HG03060 (cell line): Measurements from ENCODE around the gene ANKRD34A.

Experiments
- ATAC-seq: cut with Tn5 transposase; IDR thresholded peaks from one replicate; pipeline ENCODE4 v1.9.1; 2021; ENCODE audit warnings: low read depth, moderate number of reproducible peaks; ENCODE audit not compliant: unreplicated experiment

Gene ANKRD34A

DNA sequence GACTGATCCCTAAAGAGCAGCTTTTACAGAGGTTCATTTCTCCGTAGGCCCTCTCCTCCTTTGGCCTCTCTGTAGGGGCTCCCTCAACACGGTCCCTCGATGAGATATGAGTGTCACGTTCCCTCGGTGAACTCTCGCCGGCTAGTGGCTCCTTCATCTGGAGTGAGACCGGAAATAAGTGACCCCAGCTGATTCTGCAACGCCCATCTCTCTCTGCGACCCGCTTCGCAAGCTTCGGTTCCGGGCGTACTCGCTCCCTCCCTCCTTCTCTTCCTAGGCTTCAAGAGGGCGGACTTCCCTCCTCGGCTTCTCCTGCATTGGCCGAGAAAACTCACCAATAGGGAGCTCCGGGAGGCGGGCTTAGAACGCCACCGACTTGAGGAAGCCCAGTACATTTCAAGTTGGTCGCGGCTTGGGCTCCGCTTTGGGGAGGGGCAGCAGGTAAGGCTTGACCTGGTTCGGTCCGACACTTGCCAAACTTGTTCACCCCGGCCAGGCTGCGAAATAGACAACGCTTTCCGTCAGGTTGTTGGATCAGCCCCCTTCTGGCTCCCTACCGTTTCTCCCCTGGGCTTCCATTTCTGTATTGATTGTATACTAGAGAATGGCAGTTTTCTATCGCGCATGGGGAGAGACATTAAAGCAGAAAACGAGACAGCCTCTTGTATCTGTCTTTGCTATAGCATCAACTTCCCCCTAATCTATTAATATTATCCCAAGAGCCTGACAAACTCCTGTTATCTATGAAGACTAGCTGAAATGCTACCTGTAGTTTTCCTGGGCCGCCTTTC is at the start of gene ANKRD34A, which contains the start of gene POLR3GL:
ANKRD34A (minus strand) TSS at position 248 of the 791 bp plus-strand sequence. CDS start 2,816 bp downstream, outside the sequence.
POLR3GL (plus strand) TSS at position 363 of the 791 bp plus-strand sequence. CDS start 10,176 bp downstream, outside the sequence.
- peak; percentile 61 for ATAC-seq

DNA sequence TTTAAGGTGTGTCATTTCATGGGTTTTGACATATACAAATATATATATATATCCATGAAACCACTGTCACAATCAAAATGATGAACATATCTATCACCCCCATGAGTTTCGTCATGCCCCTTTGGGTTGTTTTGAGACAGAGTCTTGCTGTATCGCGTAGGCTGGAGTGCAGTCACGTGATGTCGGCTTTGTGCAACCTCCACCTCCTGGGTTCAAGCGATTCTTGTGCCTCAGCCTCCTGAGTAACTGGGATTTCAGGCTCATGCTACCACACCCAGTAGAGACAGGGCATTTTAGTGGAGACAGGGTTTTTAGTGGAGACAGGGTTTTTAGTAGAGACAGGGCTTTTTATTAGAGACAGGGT is 49.2 kb upstream of the ANKRD34A start:
- ATAC-seq: no peak

DNA sequence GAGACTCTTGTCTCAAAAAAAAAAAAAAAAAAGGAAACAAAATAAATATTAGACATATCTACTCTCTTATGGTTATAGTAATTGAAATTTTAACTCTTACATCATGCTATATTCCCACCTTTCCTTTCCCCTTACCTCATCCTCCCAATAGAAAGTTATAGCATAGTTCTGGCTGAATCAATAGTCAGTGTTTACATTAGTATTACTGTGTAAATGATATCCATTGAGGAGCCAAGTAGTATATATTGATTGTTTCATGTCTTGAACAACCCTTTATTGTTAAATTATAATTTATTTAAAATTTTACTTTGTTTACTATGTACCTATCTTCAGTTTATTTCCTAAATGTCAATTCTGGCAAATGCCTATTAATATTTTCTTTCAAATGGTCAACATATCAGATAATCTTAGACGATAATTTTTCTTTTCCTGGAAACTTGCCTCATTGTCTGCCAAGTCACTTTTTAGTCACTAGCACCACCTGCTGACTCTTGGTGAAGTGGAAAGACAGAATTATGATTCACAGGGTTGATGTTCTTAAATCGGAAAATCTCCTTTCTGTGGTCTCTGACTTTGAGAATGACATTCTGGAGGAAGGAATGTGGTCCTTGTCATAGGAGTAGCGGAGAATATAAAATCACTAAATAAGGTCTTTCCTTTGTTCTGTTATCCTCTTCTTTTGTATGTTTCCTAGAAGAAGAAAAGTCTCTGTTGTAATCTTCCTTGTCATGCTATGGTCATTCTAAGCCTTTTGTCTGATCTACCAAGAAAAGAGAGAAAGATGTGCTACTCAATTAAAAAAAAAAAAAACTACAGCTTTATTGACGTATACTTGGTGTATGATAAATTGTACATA is 48.6 kb upstream of the ANKRD34A start:
- ATAC-seq: no peak

DNA sequence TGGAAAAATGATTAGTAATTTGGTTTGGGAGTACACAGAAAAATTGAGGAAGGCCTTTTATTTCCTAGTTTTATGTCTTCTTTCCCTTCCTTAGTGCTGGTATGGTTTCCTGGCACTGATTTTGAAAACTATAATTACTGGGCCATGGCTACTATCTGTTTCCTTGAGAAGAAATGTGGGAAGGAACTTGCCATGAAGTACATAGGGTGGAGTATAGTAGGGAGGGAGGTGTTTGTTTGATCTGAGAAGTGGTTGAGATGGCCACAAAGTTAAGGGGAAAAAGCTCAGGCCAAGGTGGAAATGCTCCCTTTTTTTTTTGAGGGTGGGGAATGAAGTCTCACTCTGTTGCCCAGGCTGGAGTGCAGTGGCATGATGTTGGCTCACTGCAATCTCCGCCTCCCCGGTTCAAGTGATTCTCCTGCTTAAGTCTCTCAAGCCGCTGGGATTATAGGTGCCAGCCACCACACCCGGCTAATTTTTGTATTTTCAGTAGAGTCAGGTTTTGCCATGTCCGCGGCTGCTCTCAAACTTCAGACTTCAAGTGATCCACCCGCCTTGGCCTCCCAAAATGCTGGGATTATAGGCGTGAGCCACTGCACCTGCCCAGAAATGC is 45.9 kb upstream of the ANKRD34A start:
- no peak for ATAC-seq

DNA sequence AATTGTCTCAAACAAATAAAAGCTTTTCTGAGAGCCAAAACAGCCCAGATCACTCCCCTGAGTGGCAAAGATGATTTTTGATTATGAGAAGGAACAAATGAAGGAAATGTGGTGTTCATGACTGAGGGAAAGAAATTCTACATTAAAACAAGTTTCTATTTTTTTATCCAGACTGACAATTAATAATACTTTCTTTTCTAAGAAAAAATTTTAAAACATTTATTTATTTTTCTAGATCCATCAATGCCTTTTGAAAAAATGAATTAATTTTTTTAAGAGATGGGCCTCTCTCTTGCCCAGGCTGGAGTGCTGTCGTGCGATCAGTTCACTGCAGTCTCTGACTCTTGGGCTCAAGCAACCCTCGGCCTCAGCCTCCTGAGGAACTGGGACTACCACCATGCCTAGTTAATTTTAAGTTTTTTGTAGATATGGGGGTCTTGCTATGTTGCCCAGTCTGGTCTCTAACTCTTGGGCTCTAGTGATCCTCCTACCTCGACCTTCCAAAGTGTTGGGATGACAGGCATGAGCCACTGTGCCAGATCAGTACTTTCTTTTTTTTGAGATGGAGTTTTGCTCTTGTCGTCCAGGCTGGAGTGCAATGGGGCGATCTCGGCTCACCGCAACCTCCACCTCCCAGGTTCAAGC is 43.2 kb upstream of the ANKRD34A start:
- no peak for ATAC-seq

DNA sequence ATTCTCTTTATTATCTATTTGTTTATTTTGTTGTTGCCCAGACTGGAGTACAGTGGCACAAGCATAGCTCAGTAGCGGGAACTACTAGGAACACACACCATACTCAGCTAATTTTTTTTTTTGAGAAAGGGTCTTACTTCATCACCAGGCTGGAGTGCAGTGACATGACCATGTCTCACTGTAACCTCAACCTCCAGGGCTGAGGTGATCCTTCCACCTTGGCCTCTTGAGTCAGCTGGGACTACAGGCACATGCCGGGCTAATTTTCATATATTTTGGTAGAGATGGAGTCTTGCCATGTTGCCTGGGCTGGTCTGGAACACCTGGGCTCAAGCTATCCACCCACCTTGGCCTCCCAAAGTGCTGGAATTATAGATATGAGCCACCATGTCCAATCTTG is 37.3 kb upstream of the ANKRD34A start:
- no peak for ATAC-seq

DNA sequence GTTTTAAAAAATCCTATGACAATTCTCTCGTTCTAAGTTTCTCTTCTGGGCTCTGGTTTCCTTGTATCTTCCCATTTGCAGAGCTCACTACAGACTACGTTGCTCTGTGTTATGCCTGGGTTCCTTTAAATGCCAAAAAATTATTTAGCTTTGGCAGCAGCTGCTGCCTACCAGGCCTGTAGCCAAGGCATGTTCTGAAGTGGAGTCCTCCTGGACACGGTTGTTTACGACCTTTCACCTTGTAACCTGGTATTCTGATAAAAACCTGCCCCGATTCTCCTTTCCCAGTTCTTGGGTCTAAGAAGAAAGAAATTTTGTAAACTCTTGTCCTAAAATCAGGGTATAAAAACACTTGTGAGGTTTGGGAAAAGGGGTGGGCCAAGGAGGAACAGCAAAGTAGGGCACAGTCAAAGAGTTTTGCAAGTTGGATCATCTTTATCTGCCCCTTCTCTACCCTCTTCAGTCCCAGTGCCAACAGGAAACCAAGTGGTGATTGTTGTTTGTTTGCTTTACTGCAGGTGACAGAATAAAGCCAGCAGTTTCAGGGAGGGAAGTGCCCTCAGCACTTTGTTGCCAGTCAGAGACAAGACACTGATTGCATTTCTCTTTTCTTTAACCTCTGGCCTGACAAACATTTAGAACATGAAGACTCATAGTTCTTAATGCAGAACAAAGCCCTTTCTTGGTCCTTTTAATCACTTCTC is 35.1 kb upstream of the ANKRD34A start:
- ATAC-seq: no peak

DNA sequence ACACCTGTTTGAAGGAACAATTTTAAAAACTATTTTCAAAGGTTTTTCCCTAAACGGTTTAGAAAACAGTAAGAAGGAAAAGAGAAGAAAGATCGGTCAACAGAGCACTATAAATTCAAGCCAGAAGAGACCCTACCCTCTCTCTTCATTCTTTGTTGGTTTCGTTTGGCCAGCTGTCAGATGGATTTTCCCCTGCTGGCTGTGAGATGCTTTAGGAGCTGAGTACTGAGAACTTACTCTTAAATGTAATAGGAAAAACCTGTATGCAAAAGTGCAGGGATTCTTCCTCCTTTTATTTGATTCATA is 33.3 kb upstream of the ANKRD34A start:
- ATAC-seq: no peak

DNA sequence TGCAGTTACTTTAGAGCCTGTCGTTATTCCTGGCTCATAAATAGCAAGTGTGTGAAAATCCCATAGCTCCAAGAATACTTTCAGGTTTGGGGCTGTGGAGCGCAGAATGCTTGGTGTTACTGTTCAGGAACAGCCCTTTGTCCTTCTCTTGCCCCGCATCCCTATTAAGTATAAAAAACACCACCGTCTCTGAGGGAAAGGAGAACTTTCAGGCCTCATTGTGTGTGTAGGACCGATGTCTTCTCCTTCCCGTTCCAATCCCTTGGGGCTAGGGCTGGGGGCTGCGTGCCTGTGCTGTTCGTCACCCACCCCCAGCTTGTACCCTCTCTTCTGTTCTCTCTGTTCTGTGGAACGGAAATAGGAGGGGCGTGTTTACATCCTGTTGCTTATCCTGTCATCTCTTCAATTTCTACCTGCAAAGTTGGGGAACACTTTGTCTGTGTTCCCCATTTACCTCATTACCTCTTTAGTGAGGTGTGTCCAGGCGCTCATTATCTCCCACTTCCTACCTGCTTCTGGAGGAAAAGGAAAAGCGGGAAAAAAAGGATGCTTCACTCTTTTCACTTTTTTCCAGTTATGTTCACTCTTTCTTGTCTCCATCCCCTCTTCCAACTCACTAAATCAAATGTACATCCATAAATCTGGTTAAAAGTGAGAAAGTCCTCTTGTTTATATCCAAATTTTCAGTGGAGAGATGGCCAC is 32.8 kb upstream of the ANKRD34A start:
- no peak for ATAC-seq

DNA sequence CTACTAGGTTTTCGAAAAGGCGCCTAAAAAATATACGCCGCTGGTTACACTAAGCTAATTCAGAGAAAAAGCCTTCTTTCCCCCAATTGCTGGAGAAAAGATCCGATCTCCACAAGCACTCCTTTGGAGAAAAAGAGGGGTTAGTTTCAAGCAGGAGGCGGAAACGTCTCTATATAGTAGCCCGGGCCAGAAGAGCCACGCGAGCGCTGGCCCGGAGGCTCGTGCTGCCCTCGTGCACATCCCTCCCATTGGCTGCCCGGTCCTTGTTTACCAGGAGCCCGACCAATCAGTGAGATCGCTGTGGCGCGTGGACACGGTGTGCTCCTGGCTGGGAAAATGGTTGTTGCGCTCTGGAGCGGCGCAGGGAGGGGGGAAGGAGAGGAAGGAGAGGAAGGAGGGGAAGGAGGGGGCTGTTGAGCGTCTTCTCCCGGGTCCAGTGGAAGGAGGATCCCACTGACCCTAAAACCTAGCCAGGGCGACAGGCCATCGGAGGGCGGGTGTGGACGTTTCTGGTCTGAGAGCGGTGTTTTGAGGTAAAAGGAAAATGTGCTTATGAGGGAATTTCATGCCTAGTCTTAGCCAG is 32.1 kb upstream of the ANKRD34A start, which contains the start of gene TXNIP:
TXNIP (minus strand) TSS at position 147 of the 583 bp plus-strand sequence. CDS start 313 bp downstream, outside the sequence.
- peak; percentile 85 for ATAC-seq

DNA sequence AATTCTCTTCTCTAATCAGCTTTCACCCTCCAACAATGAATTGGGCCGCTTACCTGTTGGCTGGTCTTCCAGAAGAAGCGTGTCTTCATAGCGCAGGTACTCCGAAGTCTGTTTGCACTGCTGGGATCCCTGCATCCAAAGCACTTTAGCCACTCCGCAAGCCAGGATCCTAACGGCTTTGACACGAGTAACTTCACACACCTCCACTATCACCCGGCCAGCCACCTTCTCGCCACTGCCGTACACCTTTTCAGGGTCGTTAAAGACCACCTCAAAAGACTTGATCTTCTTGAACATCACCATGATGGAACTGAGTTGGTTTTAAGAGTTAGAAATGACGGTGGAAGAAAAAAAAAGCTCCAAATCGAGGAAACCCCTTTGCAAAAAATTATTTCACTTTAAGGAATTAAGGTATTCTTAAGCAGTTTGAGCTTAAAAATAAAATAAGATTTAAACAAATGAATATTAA is 31.6 kb upstream of the ANKRD34A start:
- no peak for ATAC-seq

DNA sequence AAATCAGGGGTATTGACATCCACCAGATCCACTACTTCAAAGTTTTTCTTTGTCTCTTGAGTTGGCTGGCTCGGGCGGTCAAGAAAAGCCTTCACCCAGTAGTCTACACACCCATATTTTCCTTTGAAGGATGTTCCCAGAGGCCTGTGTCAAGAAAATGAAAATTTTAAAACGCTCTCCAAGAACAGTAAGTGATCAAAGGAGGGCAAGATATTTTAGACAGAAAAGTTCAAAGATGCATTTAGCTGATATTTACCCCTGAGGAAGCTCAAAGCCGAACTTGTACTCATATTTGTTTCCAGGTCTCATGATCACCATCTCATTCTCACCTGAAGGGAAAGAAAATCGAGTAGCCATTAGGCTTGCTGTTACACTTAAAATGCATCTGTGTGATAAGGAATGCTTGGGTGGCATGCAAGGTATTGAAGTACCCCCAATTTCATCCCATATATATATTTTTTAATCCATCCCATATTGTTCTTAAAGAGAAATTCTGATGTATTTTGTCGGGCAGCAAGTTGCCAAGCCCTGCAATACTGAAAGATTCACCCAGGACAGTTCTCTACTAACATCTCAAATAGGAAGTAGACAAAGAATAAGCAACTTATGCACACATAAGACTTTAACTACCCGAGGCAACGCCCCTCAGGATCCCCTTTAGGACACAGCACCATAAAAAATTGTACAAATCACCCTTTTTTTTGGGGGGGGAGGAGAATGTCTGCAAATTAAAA is 30.9 kb upstream of the ANKRD34A start:
- no peak for ATAC-seq

DNA sequence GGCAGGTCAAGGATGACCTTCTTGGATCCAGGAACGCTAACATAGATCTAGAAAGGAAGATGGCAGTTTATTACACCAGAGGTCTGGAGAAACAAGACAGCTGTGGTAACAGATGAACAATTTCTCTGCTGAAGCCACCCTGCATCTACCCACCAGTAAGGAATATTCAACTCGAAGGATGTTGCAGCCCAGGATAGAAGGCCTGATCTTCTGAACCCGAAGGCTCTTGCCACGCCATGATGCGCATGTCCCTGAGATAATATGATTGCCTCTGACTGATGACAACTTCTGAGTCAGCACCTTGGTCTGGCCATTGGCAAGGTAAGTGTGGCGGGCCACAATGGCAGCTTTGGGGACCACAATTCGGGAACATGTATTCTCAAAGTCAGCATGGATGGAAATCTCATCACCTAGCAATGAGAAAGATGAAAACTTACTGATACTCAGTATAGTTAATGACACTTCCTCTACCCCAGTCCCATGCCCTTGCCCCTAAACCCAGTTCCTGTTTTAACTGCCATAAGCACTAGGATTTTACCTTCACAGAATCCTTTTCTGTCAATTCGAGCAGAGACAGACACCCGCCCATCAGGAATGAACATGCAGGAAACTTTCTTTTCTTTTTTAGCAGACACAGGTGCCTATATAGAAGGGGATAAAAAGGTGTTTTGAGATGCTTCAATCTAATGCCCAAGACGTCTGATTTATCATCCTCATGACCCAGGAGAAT is 30.2 kb upstream of the ANKRD34A start:
- no peak for ATAC-seq

DNA sequence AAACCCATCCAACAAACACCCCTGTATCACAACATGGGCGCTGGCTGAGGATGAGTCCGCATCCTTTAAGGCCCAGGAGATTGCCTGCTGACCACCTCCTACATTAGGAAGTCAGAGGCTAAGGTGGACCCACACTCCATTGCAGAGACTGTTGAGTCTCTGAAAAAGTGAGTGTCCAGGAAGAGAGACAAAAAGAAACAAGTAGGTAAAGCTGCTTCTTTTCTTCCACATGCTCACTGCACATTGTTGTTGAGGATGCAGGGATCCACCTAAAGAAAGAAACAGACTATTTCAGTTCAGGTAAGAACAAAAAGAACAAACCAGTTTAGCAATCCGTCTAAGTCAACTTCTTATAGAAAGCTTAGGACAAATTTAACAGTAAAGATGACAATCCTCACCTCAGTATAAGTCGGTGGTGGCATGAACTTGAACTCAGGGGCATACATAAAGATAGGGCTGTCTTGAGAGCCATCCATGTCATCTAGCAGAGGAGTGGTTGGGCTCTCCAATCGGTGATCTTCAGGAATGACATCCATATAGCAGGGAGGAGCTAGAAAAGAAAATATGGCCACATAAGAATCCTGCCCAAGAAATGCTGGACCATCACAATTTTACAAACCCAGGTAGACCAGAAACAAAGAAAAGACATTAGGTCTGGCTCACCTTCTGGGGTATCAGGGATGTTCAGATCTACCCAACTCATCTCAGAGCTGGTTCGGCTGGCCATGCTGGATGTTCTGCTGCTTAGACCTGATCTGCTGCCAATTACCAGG is 29.4 kb upstream of the ANKRD34A start:
- ATAC-seq: no peak

DNA sequence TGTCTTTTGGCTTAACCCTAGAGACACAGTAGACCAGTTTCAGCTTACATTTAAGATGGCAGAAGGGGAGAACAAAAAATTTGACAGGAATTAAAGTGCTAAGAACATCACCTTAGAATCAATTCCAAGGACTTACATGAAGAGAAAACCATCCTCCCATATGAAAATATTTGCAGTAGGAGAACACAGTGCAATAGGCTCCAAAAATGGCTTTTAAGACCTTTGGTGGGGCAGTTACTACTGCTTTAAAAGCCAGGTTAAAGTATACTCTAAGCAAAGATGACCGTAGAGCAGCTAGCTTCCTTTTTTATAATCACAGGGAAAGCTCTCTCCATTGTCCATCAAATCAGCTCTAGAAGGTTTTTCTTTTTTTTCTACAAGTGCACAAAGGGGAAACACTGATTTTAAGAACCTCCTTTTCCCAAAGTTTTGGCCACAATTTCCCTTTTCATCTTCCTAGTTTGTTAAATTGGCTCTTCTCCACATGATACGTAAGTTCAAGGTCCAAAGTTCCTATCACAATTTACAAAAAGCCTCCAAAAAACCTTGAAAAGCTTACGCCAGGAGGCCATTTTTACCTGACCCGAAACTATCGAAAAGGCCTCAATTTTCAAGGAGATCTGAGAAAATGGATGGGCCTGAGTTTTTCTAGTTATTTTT is 28.7 kb upstream of the ANKRD34A start:
- no peak for ATAC-seq

DNA sequence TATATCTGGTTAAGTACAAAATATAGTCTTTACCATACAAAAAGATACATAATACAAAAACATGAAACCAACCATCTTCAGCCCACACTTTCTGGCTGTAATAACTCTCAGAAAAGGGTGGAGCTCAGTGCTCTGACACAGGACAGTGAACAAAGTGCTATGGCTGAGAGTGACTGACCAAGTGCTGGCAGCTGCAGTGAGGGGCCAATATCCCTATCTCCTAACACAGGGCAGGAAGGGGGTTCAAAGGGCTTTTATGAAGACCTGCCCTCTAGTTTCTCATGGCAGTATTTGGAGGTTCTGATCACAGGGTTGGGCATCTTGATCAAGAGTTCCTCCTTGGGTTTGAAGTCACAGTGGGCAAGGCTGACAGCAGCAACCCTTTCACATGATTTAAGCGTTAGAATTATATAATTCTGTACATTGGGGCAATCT is 28.1 kb upstream of the ANKRD34A start:
- no peak for ATAC-seq
